Activated CD4-positive, alpha-beta T cell treated with anti-CD3 and anti-CD28 coated beads, Interleukin-2, amount 10 ng/mL, durations not matched to agents 24 days and 14 days (primary cell): ENCODE data around the gene RENBP. TPM values are rescaled to one million over a fixed set of nuclear protein-coding genes. Genes with fewer than 3 reads are reported as not detected.

Source experiments
- DNase-seq: peaks from one replicate; pipeline ENCODE4 v3.0.0; 2022
- H3K27ac Mint-ChIP-seq: one replicate; pipeline ENCODE4 v1.8.0; 2022; ENCODE audit warnings: mild to moderate bottlenecking, mixed read lengths
- H3K27me3 Mint-ChIP-seq: one replicate; pipeline ENCODE4 v1.8.0; 2022; ENCODE audit warnings: mixed read lengths
- H3K36me3 Mint-ChIP-seq: one replicate; pipeline ENCODE4 v1.8.0; 2022; ENCODE audit warnings: low read depth, mild to moderate bottlenecking, mixed read lengths
- H3K4me1 Mint-ChIP-seq: one replicate; pipeline ENCODE4 v1.8.0; 2021; ENCODE audit warnings: mixed read lengths
- H3K4me3 Mint-ChIP-seq: one replicate; pipeline ENCODE4 v1.8.0; 2022; ENCODE audit warnings: mild to moderate bottlenecking, moderate library complexity, mixed read lengths
- H3K9me3 Mint-ChIP-seq: one replicate; pipeline ENCODE4 v1.8.0; 2021; ENCODE audit warnings: mixed read lengths
- intact Hi-C: fragments of 100-400 bp; cut with micrococcal nuclease; formaldehyde crosslinking; loops from one replicate; pipeline ENCODE4 v1.15.1; 2023
- total RNA-seq: library from RNA; stranded (reverse); gene quantifications from 2 replicates; pipeline ENCODE4 v1.2.3, GENCODE V29; 2022

Gene RENBP
- total RNA-seq, 1 donor from 2014 or later: 15.1 TPM

DNA sequence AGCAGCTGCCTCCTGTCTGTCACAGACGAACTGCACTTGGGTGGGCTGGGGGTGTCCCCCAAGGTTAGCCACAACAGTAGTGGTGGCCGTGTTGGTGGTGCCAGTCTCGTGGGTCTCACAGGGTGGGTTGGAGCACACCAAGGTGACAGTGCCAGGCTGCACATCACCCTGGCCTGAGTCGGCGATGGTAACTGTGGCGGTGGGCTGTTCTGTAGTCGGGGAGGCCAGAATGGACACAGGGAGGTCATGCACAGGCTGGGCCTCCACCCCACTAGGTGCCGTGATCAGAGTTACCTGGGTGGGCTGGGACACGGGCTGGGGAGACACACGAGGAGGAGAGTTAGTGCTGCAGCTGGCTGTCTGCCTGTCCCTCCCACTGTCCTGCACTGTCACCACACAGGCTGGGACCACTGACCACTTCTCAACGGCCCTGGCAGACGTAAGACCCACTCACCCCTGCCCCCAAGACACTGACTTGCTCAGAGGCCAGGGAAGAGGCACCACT is 10.8 kb upstream of the RENBP start:
- no peak for DNase-seq
- peak overlapping the region; percentile 41 for H3K27ac Mint-ChIP-seq
- no peaks in the 10 kb centered on the region for H3K27me3 Mint-ChIP-seq
- no peak overlapping the region for H3K4me3 Mint-ChIP-seq
- peaks cover 40% of the 10 kb centered on the region for H3K36me3 Mint-ChIP-seq
- H3K9me3 Mint-ChIP-seq: no peaks in the 10 kb centered on the region
- intact Hi-C loops: no loop called here
- peaks cover 3% of the 10 kb centered on the region for H3K4me1 Mint-ChIP-seq

DNA sequence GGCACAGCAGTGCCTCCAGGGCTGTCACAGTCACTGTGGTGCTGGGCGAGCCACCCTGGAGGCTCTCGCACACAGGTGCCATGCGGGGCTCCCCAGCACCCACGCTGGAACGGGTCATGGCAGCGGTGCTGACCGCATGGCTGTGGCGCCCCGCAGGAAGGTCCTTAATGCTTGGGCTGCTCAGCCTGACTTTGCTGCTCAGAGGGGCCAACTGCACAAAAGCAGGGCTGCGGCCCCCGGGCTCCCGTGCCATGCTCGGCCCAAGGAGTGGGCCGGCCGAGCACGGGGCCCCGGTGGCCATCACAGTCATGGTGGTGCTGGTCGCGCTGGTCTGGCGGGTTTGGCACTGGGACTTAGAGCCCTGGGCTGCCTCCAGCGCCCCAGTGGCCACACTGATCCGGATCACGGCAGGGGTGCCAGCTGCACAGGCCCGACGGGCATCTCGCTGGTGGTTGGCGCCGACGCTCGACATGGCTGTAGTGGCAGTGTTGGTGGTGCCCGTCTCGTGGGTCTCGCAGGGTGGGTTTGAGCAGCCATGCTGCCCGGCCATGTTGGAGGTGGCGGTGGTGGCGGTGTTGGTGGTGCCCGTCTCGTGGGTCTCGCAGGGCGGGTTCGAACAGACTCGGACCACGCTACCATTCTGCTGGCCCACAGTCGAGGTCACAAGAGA is 10.2 kb upstream of the RENBP start:
- peaks cover 40% of the 10 kb centered on the region for H3K36me3 Mint-ChIP-seq
- H3K4me1 Mint-ChIP-seq: peaks cover 4% of the 10 kb centered on the region

GRCh38 chrX:153953892-153954557 is 9.6 kb upstream of the RENBP start:
- H3K4me3 Mint-ChIP-seq: no peak overlapping the region
- H3K36me3 Mint-ChIP-seq: peaks cover 43% of the 10 kb centered on the region
- peaks cover 7% of the 10 kb centered on the region for H3K4me1 Mint-ChIP-seq
- H3K27ac Mint-ChIP-seq: no peak overlapping the region
- no peaks in the 10 kb centered on the region for H3K9me3 Mint-ChIP-seq
- no peak for DNase-seq
- no peaks in the 10 kb centered on the region for H3K27me3 Mint-ChIP-seq
- intact Hi-C loops: loop anchor here (1.0 kb wide), 1 partner anchor 190 kb away; the partner anchor contains the start of gene PLXNB3

More for the DNA sequence above, 10.2 kb upstream of the RENBP start:
- Mint-ChIP-seq H3K4me3 (no peak overlapping the region), H3K27me3 (no peaks in the 10 kb centered on the region), H3K27ac (no peak overlapping the region), H3K9me3 (no peaks in the 10 kb centered on the region)
- no peak for DNase-seq
- intact Hi-C loops: no loop called here

DNA sequence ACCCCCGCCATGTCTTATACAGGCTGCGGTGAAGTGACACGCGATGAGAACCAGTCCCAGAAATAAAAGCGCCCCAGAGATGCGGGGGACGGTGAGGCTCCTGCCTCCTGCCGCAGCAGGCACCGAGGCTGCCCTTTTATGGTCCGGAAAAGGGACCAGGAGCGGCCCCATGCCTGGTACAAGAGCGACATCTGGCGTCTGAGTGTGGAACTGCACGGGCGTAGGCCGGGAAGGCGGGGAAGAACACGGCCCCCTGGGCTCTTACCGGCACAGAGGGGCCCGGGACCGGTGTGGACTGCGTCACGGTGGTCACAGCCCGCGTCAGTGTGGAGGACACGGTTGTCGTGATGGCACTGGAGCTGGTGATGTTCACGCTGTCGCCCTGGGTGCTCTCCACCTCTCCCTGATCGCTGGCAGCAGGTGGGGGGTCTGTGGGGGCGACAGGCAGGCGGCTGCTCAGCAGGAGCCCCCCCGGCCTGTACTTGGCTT is 8.9 kb upstream of the RENBP start:
- intact Hi-C loops: loop anchor here (1.0 kb wide), 1 partner anchor 189 kb away; the partner anchor contains the start of gene PLXNB3
- Mint-ChIP-seq H3K9me3 (no peaks in the 10 kb centered on the region), H3K36me3 (peaks cover 41% of the 10 kb centered on the region), H3K27ac (peak overlapping the region; percentile 20), H3K4me1 (peaks cover 7% of the 10 kb centered on the region), H3K4me3 (no peak overlapping the region), H3K27me3 (no peaks in the 10 kb centered on the region)
- peak; percentile 93 for DNase-seq

- peaks cover 43% of the 10 kb centered on the region for H3K36me3 Mint-ChIP-seq
- H3K4me1 Mint-ChIP-seq: peaks cover 9% of the 10 kb centered on the region
- no peaks in the 10 kb centered on the region for H3K27me3 Mint-ChIP-seq
- intact Hi-C loops: loop anchor here (1.0 kb wide), 1 partner anchor 188 kb away; the partner anchor contains the start of gene PLXNB3
- no peak overlapping the region for H3K27ac Mint-ChIP-seq
- DNase-seq: no peak
- no peak overlapping the region for H3K4me3 Mint-ChIP-seq
- H3K9me3 Mint-ChIP-seq: no peaks in the 10 kb centered on the region
Measured at GRCh38 chrX:153952373-153953026, 8.1 kb upstream of the RENBP start.

DNA sequence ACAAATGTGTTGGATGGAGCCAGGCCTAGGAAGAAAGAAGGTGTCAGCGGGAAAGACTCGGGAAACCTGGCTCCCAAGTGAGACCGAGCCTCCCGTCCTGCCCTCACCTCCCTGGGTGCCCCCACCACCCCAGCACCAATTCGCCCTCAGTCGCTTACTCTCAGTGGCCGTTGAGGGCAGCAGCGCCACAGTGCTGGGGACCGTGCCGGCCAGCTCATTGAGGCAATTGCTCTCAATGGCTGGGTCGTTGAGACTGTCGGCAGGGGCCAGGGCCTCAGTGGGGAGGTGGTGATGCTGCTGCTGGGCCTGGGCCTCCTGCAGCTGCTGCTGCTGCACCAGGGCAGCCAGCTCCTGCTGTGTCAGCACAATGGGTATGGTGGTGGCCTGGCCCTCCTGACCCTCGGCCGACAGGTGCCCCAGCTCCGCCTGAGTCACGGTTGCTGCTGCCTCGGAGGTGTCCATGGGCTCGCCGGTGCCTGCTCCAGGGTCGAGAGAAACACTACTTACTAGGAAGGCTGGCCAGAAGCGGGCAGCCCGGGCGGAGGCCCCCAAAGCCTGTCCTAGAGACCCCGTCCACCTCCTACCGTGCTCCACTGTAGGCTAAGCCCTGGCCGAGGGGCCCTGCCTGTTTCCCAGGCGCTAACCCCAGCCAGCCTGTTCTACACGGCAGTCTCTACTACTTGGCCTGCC is 7.4 kb upstream of the RENBP start:
- H3K4me3 Mint-ChIP-seq: no peak overlapping the region
- H3K27ac Mint-ChIP-seq: no peak overlapping the region
- no peak for DNase-seq
- no peaks in the 10 kb centered on the region for H3K9me3 Mint-ChIP-seq
- intact Hi-C loops: no loop called here
- peaks cover 40% of the 10 kb centered on the region for H3K36me3 Mint-ChIP-seq
- no peaks in the 10 kb centered on the region for H3K27me3 Mint-ChIP-seq
- H3K4me1 Mint-ChIP-seq: peaks cover 11% of the 10 kb centered on the region

GRCh38 chrX:153950127-153950526 is 5.7 kb upstream of the RENBP start:
- Mint-ChIP-seq H3K4me1 (peaks cover 11% of the 10 kb centered on the region), H3K9me3 (no peaks in the 10 kb centered on the region), H3K27ac (peak overlapping the region; percentile 25), H3K36me3 (peaks cover 33% of the 10 kb centered on the region), H3K4me3 (no peak overlapping the region), H3K27me3 (no peaks in the 10 kb centered on the region)
- intact Hi-C loops: no loop called here
- DNase-seq: no peak

DNA sequence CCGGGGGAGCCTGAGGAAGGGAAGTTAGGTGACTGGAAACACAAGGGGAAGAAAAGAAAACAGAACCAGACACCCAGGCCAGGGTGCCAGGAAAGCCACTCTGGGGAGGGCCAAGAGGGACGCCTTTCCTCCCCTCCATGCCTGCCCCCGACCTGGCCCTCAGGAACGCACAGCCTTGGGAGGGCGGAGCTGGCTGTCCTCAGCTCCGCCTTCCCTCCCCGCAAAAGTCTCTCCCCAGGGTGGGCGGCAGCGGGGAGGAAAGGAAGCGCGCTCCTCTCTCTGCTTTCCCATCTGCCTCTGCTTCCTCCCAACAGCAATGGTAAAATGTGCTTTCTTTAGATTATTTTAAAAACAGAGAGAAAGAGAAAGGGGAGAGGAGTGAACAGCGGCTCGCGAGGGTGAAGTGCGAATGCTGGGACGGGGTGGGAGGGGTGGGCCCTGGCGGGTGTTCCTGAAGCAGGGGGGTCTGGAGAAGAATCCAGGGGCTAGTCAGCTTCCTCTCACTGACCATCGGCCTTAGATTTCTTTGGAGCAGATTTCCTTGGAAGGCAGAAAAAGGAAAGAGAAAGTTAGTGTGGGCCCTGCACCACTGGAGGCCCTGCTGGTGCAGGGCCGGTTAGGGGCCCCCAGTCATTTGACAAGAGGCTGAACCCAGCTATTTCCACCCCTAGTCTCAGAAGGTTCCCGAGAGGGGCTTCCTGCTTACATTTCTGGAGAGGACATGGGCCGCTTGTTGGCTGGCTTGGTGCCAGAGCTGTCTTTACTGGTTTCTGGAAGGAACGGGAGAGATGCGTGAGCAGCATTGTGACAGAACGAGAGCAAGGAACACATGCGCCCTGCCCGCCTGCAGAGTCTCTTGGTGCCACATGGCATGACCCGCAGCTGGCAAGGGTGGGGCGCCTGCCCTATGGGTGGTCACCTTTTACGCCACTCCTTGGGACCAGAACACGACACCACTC is 4.7 kb upstream of the RENBP start:
- Mint-ChIP-seq H3K9me3 (no peaks in the 10 kb centered on the region), H3K4me1 (peaks cover 13% of the 10 kb centered on the region), H3K27me3 (no peaks in the 10 kb centered on the region), H3K36me3 (peaks cover 30% of the 10 kb centered on the region), H3K4me3 (no peak overlapping the region), H3K27ac (peak overlapping the region; percentile 75)
- intact Hi-C loops: no loop called here
- no peak for DNase-seq

DNA sequence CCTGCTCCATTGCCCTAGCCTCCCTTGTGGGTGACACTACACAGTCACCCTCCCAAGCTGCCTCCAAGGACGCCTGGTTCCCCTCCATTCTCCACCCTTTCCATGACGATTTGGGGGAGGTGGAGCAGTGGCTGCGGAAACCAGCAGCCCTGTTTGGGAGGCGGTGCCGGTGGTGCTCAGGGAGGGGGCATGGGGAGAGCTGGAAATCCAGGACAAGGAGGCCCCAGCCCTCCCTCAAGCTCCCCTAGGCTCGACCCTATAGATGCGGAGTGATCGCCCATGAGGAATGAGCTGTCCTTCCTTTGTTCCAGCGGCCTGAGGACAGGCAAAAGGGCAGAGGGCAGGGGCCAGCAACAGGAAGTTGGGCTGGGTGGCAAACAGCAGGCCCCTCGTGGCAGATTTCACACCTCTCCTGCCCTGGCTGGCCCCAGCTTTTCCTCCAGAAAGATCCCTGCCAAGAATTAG is 3.6 kb upstream of the RENBP start:
- H3K27ac Mint-ChIP-seq: peak overlapping the region; percentile 29
- intact Hi-C loops: no loop called here
- no peaks in the 10 kb centered on the region for H3K9me3 Mint-ChIP-seq
- no peak for DNase-seq
- H3K36me3 Mint-ChIP-seq: peaks cover 25% of the 10 kb centered on the region
- no peak overlapping the region for H3K4me3 Mint-ChIP-seq
- peaks cover 13% of the 10 kb centered on the region for H3K4me1 Mint-ChIP-seq
- H3K27me3 Mint-ChIP-seq: no peaks in the 10 kb centered on the region

GRCh38 chrX:153947009-153947769 is 2.7 kb upstream of the RENBP start:
- DNase-seq: peak; percentile 93
- Mint-ChIP-seq H3K4me3 (peak overlapping the region; percentile 2), H3K4me1 (peaks cover 13% of the 10 kb centered on the region), H3K9me3 (no peaks in the 10 kb centered on the region), H3K36me3 (peaks cover 22% of the 10 kb centered on the region), H3K27ac (peak overlapping the region; percentile 83), H3K27me3 (no peaks in the 10 kb centered on the region)
- intact Hi-C loops: loop anchor here (2.0 kb wide), 1 partner anchor 20 kb away; the partner anchor contains the start of gene ARHGAP4

GRCh38 chrX:153945956-153946943 is 1.8 kb upstream of the RENBP start:
- peaks cover 21% of the 10 kb centered on the region for H3K36me3 Mint-ChIP-seq
- H3K27me3 Mint-ChIP-seq: no peaks in the 10 kb centered on the region
- no peak overlapping the region for H3K4me3 Mint-ChIP-seq
- intact Hi-C loops: loop anchor here (2.0 kb wide), 1 partner anchor 19 kb away; the partner anchor contains the start of gene ARHGAP4
- H3K4me1 Mint-ChIP-seq: peaks cover 15% of the 10 kb centered on the region
- no peak for DNase-seq
- no peak overlapping the region for H3K27ac Mint-ChIP-seq
- H3K9me3 Mint-ChIP-seq: no peaks in the 10 kb centered on the region
